ENCODE data around the gene ALDH1A1. TPM values are rescaled to one million over a fixed set of nuclear protein-coding genes. Genes with fewer than 3 reads are reported as not detected.

The ALDH1A1 gene
- total and polyA plus RNA-seq, 2 of the 8 experiments (the other 6 are each of a cell fraction or from before 2014, with no cell fraction given) = 0.50 to 0.82 TPM

DNA sequence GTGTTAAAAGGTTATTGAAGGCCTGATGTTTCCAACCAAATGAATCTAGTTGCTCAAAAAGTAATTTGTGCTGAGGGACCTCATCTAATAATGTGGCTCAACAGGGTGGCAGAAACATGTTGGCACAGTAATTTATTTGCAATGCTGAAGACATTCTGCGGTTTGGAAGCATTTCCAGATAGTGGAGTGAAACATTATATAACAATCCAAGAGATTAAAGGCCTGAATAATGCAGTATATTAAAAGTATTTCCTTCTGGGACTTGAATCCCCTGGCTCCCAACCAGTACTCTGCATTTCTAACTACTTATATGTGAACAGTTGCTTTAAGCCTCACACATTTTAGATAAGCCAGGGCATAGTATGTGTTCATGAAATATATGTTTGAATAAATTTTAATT is 25.9 kb upstream of the ALDH1A1 start (continued):
- TF ChIP-seq SUZ12 (IDR thresholded peaks at IDR 0.05; ENCODE audit: low read length) = no peak
- TF ChIP-seq, protein P1, sequence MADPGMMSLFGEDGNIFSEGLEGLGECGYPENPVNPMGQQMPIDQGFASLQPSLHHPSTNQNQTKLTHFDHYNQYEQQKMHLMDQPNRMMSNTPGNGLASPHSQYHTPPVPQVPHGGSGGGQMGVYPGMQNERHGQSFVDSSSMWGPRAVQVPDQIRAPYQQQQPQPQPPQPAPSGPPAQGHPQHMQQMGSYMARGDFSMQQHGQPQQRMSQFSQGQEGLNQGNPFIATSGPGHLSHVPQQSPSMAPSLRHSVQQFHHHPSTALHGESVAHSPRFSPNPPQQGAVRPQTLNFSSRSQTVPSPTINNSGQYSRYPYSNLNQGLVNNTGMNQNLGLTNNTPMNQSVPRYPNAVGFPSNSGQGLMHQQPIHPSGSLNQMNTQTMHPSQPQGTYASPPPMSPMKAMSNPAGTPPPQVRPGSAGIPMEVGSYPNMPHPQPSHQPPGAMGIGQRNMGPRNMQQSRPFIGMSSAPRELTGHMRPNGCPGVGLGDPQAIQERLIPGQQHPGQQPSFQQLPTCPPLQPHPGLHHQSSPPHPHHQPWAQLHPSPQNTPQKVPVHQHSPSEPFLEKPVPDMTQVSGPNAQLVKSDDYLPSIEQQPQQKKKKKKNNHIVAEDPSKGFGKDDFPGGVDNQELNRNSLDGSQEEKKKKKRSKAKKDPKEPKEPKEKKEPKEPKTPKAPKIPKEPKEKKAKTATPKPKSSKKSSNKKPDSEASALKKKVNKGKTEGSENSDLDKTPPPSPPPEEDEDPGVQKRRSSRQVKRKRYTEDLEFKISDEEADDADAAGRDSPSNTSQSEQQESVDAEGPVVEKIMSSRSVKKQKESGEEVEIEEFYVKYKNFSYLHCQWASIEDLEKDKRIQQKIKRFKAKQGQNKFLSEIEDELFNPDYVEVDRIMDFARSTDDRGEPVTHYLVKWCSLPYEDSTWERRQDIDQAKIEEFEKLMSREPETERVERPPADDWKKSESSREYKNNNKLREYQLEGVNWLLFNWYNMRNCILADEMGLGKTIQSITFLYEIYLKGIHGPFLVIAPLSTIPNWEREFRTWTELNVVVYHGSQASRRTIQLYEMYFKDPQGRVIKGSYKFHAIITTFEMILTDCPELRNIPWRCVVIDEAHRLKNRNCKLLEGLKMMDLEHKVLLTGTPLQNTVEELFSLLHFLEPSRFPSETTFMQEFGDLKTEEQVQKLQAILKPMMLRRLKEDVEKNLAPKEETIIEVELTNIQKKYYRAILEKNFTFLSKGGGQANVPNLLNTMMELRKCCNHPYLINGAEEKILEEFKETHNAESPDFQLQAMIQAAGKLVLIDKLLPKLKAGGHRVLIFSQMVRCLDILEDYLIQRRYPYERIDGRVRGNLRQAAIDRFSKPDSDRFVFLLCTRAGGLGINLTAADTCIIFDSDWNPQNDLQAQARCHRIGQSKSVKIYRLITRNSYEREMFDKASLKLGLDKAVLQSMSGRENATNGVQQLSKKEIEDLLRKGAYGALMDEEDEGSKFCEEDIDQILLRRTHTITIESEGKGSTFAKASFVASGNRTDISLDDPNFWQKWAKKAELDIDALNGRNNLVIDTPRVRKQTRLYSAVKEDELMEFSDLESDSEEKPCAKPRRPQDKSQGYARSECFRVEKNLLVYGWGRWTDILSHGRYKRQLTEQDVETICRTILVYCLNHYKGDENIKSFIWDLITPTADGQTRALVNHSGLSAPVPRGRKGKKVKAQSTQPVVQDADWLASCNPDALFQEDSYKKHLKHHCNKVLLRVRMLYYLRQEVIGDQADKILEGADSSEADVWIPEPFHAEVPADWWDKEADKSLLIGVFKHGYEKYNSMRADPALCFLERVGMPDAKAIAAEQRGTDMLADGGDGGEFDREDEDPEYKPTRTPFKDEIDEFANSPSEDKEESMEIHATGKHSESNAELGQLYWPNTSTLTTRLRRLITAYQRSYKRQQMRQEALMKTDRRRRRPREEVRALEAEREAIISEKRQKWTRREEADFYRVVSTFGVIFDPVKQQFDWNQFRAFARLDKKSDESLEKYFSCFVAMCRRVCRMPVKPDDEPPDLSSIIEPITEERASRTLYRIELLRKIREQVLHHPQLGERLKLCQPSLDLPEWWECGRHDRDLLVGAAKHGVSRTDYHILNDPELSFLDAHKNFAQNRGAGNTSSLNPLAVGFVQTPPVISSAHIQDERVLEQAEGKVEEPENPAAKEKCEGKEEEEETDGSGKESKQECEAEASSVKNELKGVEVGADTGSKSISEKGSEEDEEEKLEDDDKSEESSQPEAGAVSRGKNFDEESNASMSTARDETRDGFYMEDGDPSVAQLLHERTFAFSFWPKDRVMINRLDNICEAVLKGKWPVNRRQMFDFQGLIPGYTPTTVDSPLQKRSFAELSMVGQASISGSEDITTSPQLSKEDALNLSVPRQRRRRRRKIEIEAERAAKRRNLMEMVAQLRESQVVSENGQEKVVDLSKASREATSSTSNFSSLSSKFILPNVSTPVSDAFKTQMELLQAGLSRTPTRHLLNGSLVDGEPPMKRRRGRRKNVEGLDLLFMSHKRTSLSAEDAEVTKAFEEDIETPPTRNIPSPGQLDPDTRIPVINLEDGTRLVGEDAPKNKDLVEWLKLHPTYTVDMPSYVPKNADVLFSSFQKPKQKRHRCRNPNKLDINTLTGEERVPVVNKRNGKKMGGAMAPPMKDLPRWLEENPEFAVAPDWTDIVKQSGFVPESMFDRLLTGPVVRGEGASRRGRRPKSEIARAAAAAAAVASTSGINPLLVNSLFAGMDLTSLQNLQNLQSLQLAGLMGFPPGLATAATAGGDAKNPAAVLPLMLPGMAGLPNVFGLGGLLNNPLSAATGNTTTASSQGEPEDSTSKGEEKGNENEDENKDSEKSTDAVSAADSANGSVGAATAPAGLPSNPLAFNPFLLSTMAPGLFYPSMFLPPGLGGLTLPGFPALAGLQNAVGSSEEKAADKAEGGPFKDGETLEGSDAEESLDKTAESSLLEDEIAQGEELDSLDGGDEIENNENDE (IDR thresholded peaks at IDR 0.05; ENCODE audit: insufficient replicate concordance, low read length) = no peak
- no peak for TF ChIP-seq PHF8 (conservative IDR thresholded peaks at IDR 0.05; ENCODE audit: low read depth, low read length)

Measured in H1 (cell line).